Sciatic nerve (tissue), 2 donors: Measurements from ENCODE around the gene MTCH2. TPM values are rescaled to one million over a fixed set of nuclear protein-coding genes. Genes with fewer than 3 reads are reported as not detected.

Experiments used
- ATAC-seq: fragments of 200-7000 bp; cut with Tn5 transposase; one replicate; pipeline ENCODE4 v1.9.1; 2020; ENCODE audit warnings: mild to moderate bottlenecking, moderate library complexity
- DNase-seq: peaks from one replicate; pipeline ENCODE4 v3.0.0-alpha.2; 2020; ENCODE audit warnings: low spot score
- intact Hi-C: fragments of 100-400 bp; cut with DNase I; formaldehyde crosslinking; loops from one replicate; pipeline ENCODE4 v1.14.2; 2022
- total RNA-seq: library from RNA; stranded (reverse); fragmentation: NEBNext Ultra II Directional; extraction: Animal tissue kit (Norgen Biotek cat#: 25700); gene quantifications from one replicate; pipeline ENCODE4 v1.2.1, GENCODE V29; 2021
- donor health status: DM: no; HTN: no; CAD: no.
- donor health status: DM: no; HTN: no; CAD: no.

MTCH2 gene
- total RNA-seq, 1 donor from 2014 or later: 41.4 TPM

DNA sequence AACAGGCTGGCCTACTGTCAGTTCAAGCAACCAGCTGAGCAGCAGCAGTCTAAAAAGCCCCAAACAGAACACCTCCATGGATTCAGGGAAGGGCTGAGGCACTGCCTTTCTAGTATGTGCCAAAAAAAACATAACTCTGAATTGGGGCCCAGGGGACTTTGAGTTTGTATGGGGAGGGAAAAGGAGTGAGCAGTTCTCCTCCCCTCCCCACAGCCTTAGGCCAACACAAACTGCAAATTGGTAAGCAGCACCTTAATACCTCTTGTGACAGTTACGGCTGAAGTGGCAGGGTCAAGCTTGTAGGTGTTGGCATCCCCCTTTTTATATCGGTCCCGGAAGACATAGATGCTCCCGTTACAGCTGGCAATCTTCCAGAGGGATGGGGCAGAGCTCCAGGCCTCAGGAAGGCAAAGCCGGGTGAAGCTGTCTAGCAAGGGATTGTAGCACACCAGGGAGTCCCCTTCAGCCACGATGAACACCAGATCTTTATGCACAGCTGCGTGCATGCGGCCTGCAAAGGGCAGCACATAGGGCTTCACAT, 69.6 kb downstream of the MTCH2 start:
- intact Hi-C loops: no loop called here
- DNase-seq (peak; percentile 56), ATAC-seq (peak; percentile 37)

DNA sequence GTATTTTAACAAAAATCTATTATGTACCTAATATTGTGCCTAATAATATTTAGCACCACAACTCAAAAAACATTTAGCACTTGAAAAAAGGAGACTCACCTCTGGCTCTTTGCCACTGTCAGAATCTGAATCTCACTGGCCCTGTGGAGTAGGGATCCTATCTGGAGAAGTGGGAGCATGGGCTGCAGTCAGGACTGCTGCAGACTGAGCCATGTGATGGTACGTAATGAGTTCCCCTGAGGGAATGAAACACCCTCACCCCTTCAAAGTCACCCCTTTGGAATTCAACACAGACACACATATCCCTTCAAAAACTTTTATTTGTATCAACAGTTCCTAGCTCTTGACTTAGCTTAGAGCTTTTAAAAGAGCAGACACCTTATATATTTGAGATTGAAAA, 70.5 kb downstream of the MTCH2 start:
- intact Hi-C loops: no loop called here
- no peak for ATAC-seq
- no peak for DNase-seq

- intact Hi-C loops: no loop called here
- DNase-seq: peak; percentile 15
- no peak for ATAC-seq
These were observed 71.0 kb downstream of the MTCH2 start for GRCh38 chr11:47571357-47571729.

GRCh38 chr11:47570651-47571356, 71.6 kb downstream of the MTCH2 start:
- DNase-seq (no peak), ATAC-seq (peak; percentile 47)
- intact Hi-C loops: no loop called here

- peak; percentile 26 for DNase-seq
- intact Hi-C loops: no loop called here
- no peak for ATAC-seq
These were observed 72.7 kb downstream of the MTCH2 start for GRCh38 chr11:47569646-47570045.

Other genes starting within 250 kb of the MTCH2 start
- gene SLC39A13, start 234.0 kb downstream of the MTCH2 start, total RNA-seq: 55.5 TPM
- 97.5 TPM for gene PSMC3, start 216.1 kb downstream of the MTCH2 start, total RNA-seq
- 4.9 TPM for gene RAPSN, start 193.4 kb downstream of the MTCH2 start, total RNA-seq
- gene CELF1, start 89.4 kb downstream of the MTCH2 start, total RNA-seq: 113 TPM
- gene PTPMT1, start 77.0 kb downstream of the MTCH2 start, total RNA-seq: 31.3 TPM
- gene KBTBD4, start 63.6 kb downstream of the MTCH2 start, total RNA-seq: 12.5 TPM
- 46.0 TPM for gene NDUFS3, start 63.5 kb downstream of the MTCH2 start, total RNA-seq
- 3.0 TPM for gene FAM180B, start 55.9 kb downstream of the MTCH2 start, total RNA-seq
- gene C1QTNF4, start 48.1 kb downstream of the MTCH2 start, total RNA-seq: 5.0 TPM
- 1.8 TPM for gene AGBL2, start 72.8 kb upstream of the MTCH2 start, total RNA-seq
- gene FNBP4, start 124.8 kb upstream of the MTCH2 start, total RNA-seq: 153 TPM
- gene NUP160, start 205.8 kb upstream of the MTCH2 start, total RNA-seq: 48.0 TPM